Measurements from ENCODE around the gene YAE1. TPM values are rescaled to one million over a fixed set of nuclear protein-coding genes. Genes with fewer than 3 reads are reported as not detected.

YAE1 gene
- total and polyA plus RNA-seq, 2 of the 13 experiments (the other 11 are each of a cell fraction or from before 2014, with no cell fraction given): 18.7 to 28.3 TPM

DNA sequence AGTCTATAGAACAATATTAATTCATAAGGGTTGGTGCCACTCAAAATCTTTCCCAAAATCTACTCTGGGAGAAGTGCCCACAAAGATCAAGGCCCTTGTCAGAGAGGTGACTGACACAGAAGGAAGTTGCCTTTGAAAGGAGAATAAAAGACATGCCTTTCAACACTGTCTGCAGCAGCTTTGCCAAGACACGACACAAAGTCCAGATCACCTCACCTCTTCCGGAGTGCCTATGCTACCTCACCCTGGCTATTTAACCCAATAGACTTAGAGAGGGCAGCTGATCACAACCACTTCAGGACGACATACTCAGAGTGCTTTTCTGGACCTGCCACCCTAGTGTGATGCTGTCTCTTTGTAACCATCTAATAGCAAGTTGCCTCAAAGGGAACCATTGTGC is 49.0 kb upstream of the YAE1 start:
- no peak for ATAC-seq
- H4K20me1 ChIP-seq (ENCODE audit: insufficient read depth, low read length): no peaks in the 10 kb centered on the region
- no peak overlapping the region for H3K9ac ChIP-seq (ENCODE audit: insufficient read depth, low read depth, low read length)
- no peaks in the 10 kb centered on the region for H3K79me2 ChIP-seq (ENCODE audit: insufficient read depth, low read length)
- ChIA-PET POLR2A (no interaction called here), CTCF (ENCODE audit: low intra/inter-chr PET ratio, low total read pairs) (no interaction called here)
- H3K27me3 ChIP-seq (ENCODE audit: control insufficient read depth in 1 of 2, insufficient read depth in 2 of 2, low read length in 2 of 2): peaks cover 0 to 12% of the 10 kb centered on the region in 2 experiments; a peak in 2 of 5 replicates
- DNase-seq (ENCODE audit: low spot score): no peak
- peaks cover 10% of the 10 kb centered on the region for H3K4me1 ChIP-seq (ENCODE audit: insufficient read depth, low read length)
- no peak overlapping the region for H3K4me3 ChIP-seq (replicated peaks in 1 of 3; ENCODE audit: insufficient read depth in 1 of 3, low read depth in 2 of 3, low read length in 3 of 3)
- H2AFZ ChIP-seq (ENCODE audit: low read length): no peak overlapping the region
- no TSS peak for BruUV-seq (replicated peaks)
- no peak overlapping the region for H3K27ac ChIP-seq (ENCODE audit: extremely low read length, insufficient read depth, low read length)
- H3K4me2 ChIP-seq (ENCODE audit: low read depth, low read length): no peak overlapping the region
- intact Hi-C loops (cut with micrococcal nuclease; ENCODE audit: unreplicated experiment): no loop called here
- no peak for FAIRE-seq
- in situ Hi-C loops (cut with HindIII; ENCODE audit: extremely low pct_ligation_motif_present, low pct_unique_long_range_greater_than_20kb): loop anchor here (5.0 kb wide), 1 partner anchor 585 kb away; no protein-coding TSS in a partner anchor
- H3K9me3 ChIP-seq (ENCODE audit: low read length): no peaks in the 10 kb centered on the region
- 0% methylated on average over 3 of the region's 3 CpGs for WGBS (ENCODE audit: low lambda C conversion rate)
- H3K36me3 ChIP-seq (replicated peaks in 1 of 2; ENCODE audit: control insufficient read depth in 1 of 2, insufficient read depth in 2 of 2, low read length in 2 of 2): no peaks in the 10 kb centered on the region
- TF ChIP-seq, protein P1, sequence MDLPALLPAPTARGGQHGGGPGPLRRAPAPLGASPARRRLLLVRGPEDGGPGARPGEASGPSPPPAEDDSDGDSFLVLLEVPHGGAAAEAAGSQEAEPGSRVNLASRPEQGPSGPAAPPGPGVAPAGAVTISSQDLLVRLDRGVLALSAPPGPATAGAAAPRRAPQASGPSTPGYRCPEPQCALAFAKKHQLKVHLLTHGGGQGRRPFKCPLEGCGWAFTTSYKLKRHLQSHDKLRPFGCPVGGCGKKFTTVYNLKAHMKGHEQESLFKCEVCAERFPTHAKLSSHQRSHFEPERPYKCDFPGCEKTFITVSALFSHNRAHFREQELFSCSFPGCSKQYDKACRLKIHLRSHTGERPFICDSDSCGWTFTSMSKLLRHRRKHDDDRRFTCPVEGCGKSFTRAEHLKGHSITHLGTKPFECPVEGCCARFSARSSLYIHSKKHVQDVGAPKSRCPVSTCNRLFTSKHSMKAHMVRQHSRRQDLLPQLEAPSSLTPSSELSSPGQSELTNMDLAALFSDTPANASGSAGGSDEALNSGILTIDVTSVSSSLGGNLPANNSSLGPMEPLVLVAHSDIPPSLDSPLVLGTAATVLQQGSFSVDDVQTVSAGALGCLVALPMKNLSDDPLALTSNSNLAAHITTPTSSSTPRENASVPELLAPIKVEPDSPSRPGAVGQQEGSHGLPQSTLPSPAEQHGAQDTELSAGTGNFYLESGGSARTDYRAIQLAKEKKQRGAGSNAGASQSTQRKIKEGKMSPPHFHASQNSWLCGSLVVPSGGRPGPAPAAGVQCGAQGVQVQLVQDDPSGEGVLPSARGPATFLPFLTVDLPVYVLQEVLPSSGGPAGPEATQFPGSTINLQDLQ (CRISPR knock-in tag; IDR thresholded peaks at IDR 0.05): no peak
- no peak for TF ChIP-seq ZNF556 (CRISPR knock-in tag; IDR thresholded peaks at IDR 0.05; ENCODE audit: borderline replicate concordance)
- no peak for TF ChIP-seq CCAR2 (optimal IDR thresholded peaks at IDR 0.05; ENCODE audit: low read depth, low read length)
- TF ChIP-seq ZNF557 (CRISPR knock-in tag; IDR thresholded peaks at IDR 0.05): no peak
- no peak for TF ChIP-seq SNRNP70 (IDR thresholded peaks at IDR 0.05; ENCODE audit: low read depth, low read length)
- no peak for TF ChIP-seq NFIC (IDR thresholded peaks at IDR 0.05; ENCODE audit: low read length)
- no peak for TF ChIP-seq ZNF44 (CRISPR knock-in tag; IDR thresholded peaks at IDR 0.05)
- TF ChIP-seq, protein P2, sequence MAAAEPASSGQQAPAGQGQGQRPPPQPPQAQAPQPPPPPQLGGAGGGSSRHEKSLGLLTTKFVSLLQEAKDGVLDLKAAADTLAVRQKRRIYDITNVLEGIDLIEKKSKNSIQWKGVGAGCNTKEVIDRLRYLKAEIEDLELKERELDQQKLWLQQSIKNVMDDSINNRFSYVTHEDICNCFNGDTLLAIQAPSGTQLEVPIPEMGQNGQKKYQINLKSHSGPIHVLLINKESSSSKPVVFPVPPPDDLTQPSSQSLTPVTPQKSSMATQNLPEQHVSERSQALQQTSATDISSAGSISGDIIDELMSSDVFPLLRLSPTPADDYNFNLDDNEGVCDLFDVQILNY (CRISPR knock-in tag; conservative IDR thresholded peaks at IDR 0.05): no peak
- no peak for TF ChIP-seq CBX1 (IDR thresholded peaks at IDR 0.05; ENCODE audit: low read depth)
- TF ChIP-seq GPN1 (CRISPR knock-in tag; IDR thresholded peaks at IDR 0.05; ENCODE audit: borderline replicate concordance): no peak
- no peak for TF ChIP-seq HOXA7 (CRISPR knock-in tag; IDR thresholded peaks at IDR 0.05)
- TF ChIP-seq, protein P3, sequence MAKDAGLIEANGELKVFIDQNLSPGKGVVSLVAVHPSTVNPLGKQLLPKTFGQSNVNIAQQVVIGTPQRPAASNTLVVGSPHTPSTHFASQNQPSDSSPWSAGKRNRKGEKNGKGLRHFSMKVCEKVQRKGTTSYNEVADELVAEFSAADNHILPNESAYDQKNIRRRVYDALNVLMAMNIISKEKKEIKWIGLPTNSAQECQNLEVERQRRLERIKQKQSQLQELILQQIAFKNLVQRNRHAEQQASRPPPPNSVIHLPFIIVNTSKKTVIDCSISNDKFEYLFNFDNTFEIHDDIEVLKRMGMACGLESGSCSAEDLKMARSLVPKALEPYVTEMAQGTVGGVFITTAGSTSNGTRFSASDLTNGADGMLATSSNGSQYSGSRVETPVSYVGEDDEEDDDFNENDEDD (CRISPR knock-in tag; IDR thresholded peaks at IDR 0.05; ENCODE audit: borderline replicate concordance): no peak
- TF ChIP-seq, protein P4, sequence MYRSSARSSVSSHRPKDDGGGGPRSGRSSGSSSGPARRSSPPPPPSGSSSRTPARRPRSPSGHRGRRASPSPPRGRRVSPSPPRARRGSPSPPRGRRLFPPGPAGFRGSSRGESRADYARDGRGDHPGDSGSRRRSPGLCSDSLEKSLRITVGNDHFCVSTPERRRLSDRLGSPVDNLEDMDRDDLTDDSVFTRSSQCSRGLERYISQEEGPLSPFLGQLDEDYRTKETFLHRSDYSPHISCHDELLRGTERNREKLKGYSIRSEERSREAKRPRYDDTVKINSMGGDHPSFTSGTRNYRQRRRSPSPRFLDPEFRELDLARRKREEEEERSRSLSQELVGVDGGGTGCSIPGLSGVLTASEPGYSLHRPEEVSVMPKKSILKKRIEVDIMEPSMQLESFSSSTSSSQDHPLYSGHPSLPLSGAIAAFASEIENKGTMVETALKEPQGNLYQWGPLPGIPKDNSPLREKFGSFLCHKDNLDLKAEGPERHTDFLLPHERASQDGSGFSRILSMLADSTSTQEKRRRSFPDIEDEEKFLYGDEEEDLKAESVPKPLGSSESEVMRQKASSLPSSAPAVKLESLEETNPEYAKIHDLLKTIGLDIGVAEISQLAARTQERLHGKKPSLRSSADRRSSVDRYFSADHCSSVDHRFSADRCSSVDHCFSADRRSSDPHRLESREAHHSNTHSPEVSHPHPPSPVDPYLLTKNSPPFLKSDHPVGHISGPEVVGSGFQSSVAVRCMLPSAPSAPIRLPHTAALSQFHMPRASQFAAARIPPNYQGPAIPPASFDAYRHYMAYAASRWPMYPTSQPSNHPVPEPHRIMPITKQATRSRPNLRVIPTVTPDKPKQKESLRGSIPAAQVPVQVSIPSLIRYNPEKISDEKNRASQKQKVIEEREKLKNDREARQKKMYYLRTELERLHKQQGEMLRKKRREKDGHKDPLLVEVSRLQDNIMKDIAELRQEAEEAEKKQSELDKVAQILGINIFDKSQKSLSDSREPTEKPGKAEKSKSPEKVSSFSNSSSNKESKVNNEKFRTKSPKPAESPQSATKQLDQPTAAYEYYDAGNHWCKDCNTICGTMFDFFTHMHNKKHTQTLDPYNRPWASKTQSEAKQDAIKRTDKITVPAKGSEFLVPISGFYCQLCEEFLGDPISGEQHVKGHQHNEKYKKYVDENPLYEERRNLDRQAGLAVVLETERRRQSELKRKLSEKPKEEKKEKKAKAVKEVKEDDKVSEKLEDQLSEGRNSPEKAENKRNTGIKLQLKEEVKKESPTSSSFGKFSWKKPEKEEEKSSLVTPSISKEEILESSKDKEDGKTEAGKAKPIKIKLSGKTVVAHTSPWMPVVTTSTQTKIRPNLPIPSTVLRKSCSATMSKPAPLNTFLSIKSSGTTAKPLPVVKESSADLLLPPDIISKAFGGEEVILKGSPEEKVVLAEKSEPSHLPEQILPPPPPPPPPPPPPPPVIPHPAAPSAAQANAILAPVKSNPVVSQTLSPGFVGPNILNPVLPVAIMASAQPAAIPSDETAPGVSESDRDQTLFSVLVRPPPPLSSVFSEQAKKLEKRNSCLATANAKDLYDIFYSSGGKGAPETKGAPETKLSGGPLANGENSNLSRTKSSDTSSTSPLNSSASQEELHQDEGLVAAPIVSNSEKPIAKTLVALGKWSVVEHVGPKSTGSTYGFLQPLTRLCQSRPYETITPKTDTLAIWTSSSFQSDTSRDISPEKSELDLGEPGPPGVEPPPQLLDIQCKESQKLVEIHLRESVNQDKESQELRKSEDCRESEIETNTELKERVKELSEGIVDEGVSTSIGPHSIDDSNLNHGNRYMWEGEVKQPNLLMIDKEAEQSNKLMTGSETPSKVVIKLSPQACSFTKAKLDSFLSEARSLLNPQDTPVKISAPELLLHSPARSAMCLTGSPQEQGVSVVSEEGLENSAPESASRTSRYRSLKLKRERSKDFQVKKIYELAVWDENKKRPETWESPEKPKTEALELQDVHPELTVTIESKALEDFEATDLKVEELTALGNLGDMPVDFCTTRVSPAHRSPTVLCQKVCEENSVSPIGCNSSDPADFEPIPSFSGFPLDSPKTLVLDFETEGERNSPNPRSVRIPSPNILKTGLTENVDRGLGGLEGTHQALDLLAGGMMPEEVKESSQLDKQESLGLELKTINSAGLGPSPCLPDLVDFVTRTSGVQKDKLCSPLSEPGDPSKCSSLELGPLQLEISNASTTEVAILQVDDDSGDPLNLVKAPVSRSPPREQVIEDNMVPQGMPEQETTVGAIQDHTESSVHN (CRISPR knock-in tag; IDR thresholded peaks at IDR 0.05): no peak

Data from HepG2 (cell line).